ENCODE measurements around the gene DTNA.

DNA sequence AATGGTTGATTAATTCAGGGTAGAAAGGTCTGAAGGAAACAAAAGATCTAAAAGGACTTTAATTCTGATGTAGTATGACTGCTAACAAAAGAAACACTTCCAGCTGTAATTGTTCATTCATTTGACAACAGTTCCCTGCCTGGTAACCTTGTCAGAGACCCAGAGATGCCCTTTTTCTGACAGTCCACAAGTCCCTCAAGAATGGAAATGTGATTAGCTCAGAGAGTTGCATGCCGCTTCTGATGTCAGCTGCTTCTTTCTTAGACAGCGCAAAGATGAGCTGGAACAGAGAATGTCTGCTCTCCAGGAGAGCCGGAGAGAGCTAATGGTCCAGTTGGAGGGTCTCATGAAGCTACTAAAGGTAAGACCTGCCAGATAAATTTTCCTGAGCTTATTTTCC is 153.6 kb downstream of the DTNA start:
- TF ChIP-seq CTCF (IDR thresholded peaks at IDR 0.05) (no peak), POLR2A (IDR thresholded peaks at IDR 0.05) (no peak)

Measured in vagina (tissue), 2 donors.